HL-60/S4 treated with retinoic acid at 250 ng/mL for 4 days and 3 days (cell line): ENCODE results near the gene OR5B21.

Experiments
- in situ Hi-C: fragments of 300-500 bp; cut with MboI; formaldehyde crosslinking; loops from 2 replicates; pipeline ENCODE4 v1.7.0; 2022; ENCODE audit warnings: low sequenced_read_pairs

Gene OR5B21

DNA sequence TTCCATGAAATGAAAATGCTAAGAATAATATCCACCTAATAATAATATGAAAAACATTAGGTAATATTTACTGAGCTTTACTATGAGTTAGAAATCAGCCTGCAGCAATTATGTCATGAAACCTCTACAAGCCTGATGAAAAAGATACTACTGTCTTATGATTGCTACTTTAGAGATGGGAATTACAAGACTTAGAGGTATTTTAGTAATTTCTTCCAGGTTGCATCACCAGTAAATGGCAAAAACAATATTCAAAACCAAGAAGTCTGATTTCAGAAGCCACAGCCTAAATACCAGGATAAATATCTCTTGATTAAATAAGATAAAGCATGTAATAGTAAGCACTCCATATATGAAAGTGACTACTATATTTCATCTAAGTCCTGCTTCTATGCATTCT, 13.8 kb downstream of the OR5B21 start:
- in situ Hi-C loops = no loop called here

DNA sequence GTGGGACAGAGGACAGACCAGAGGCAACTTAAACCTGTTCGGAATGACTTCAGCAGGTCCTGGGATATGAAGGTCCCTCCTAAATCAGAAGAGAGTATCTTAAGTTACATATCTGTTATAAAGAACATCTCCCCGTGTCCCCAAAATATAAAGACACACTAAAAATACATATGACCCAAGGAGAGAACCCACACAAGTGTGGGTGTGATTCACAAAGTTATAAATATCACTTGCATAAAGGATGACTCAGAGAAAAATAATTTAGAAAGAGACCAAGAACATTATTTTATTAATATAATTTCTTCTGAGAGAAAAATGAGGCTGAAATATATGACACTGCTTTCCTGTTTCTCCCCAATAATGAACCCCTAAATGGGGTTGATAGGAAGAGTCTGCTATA, 14.2 kb downstream of the OR5B21 start:
- in situ Hi-C loops = no loop called here

DNA sequence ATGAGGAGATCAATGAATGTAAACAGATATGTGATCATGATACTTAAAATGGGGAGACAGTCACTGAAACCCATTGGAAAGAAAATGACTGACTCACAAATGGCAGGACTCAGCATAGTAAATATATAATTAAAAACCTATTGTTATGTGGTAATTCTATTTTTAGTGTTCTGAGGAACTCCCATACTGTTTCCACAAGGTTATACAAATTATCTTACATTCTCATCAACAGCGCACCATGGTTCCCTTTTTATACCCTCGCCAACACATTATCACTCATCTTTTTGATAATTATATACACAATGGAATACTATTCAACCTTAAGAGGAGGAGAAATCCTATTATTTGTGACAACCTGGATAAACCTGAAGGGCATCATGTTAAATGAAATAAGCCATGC, 17.1 kb downstream of the OR5B21 start:
- in situ Hi-C loops = no loop called here

DNA sequence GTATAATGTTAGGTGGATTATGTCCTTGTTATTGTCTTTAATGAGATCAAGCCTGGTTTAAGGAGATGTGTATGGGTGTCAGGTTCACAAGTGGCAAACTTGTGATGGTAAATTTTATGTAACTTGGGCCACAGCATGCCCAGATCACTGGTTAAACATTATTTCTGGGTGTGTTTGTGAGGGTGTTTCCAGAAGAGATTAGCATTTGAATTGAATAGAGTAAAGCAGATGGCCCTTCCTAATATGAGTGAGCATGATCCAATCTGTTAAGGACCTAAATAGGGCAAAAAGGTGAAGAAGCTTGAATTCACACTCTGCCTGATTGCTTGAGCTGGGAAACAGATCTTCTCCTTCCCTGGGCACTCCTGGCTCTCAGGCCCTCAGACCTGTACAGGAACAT, 20.7 kb downstream of the OR5B21 start:
- in situ Hi-C loops = no loop called here

DNA sequence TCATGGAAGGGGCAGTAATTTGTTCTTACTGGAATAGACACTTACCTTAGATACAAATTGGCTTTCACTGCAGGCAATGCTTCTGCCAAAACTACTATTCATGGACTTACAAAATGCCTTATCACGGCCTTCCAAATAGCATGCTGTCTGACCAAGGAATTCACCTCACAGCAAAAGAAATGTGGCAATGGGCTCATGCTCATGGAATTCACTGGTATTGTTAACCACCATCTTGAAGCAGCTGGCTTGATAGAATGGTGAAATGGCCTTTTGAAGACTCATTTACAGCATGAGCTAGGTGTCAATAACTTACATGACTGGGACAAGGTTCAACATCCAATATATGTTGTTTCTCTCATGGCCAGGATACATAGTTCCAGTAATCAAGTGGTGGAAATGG, 21.9 kb downstream of the OR5B21 start:
- in situ Hi-C loops = no loop called here

DNA sequence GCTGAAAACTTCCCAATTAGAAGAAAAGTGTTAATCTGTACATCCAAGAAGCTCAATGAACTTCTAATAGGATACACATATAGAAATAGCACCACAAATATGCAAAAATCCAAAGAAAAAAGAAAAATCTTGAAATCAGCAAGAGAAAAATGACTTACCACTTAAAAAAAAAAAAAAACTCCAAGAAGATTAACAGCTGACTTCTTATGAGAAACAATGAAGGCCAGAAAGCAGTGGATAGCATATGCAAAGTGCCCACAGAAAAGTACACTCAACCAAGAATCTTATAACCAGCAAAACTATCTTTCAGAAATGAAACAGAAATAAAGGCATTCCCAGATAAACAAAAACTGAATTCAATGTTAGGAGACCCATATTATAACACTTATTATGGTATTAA, 36.0 kb downstream of the OR5B21 start:
- in situ Hi-C loops = no loop called here

DNA sequence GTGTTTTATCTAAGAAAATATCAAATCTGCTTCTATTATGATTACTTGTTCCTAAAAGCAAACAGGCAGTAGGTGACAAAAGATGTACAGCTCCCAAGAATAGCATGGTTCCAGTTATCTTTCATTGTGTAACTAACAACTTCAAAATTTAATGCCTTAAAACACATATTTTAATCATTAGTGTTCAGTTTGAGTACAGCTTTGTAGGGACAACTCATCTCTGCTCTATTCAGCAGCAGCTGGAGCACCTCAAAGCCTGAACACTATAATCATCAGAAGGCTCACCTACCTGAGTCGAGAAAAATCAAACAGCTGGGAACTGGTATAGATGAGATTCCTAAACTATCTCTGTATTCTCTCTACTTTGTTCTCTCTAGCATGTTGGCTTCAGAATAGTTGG, 41.6 kb downstream of the OR5B21 start:
- in situ Hi-C loops = no loop called here

DNA sequence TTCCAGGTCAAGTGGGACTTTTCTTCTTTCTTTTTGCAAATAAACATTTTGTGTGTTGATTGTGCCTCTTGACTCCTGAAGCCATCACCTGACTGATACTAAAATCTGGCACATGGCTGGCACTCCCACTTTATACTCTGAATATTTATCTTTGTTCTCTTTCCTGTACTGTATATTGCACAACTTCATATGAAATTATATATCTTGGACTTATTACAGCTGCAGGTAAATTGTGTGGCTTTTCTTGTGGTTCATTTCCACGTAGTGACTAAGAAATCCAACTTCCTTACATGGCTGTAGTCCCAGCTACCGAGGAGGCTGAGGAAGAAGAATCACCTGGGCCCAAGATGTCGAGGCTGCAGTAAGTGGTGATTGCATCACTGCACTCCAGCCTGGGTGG, 42.2 kb downstream of the OR5B21 start:
- in situ Hi-C loops = no loop called here
